Putamen (tissue), 1 donor: ENCODE data around the gene ABCC3.
"Not testable (repeated sequence)": the region's sequence is repeated elsewhere in the genome, so short reads cannot be mapped to it uniquely, and the experiment has no call there.

ENCODE experiments used
- DNase-seq: peaks from one replicate; pipeline ENCODE4 v3.0.0-alpha.2; 2016; ENCODE audit warnings: low spot score

The ABCC3 gene

GRCh38 chr17:50707289-50708049, 72.8 kb downstream of the ABCC3 start, which contains the start of gene ANKRD40:
ANKRD40 (minus strand) TSS chr17:50707914; CDS start chr17:50707654, 260 bp downstream.
- DNase-seq: peak; percentile 93

GRCh38 chr17:50708050-50709000, 73.6 kb downstream of the ABCC3 start:
- no peak for DNase-seq

- not testable (repeated sequence) for DNase-seq
Observed at GRCh38 chr17:50709053-50709452, 74.4 kb downstream of the ABCC3 start.

DNA sequence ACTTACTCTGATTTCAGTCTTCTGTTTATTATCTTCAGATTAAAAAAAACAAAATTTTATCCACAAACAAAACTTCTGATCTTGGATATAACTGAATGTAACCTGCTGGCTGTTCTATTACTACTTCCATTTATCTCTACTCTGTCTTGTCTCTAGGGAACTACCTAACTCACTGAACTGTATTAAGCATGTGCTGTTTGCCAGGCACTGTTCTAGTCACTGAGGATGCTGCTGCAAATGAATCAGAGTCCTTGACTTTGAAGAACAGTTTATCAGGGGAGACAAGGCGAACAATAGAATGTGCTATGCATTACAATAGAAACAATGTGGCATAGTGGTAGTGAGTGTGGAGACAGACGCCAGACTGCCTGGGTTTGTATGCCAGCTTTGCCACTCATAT, 75.3 kb downstream of the ABCC3 start:
- DNase-seq: no peak

- no peak for DNase-seq
Observed at GRCh38 chr17:50710650-50711049, 76.0 kb downstream of the ABCC3 start.

DNA sequence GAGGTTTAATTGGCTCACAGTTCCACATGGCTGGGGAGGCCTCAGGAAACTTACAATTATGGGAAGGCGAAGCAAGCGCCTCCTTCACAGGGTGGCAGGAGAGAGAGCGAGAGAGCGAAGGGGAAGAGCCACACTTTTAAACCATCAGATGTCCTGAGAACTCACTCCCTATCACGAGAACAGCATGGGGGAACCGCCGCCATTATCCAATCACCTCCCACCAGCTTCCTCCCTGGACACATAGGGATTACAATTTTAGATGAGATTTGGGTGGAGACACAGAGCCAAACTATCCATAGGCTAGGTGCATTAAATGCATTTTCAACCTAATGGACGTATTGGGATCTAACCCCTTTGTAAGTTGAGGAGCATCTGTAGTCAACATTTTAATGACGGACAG, 78.0 kb downstream of the ABCC3 start:
- no peak for DNase-seq

DNA sequence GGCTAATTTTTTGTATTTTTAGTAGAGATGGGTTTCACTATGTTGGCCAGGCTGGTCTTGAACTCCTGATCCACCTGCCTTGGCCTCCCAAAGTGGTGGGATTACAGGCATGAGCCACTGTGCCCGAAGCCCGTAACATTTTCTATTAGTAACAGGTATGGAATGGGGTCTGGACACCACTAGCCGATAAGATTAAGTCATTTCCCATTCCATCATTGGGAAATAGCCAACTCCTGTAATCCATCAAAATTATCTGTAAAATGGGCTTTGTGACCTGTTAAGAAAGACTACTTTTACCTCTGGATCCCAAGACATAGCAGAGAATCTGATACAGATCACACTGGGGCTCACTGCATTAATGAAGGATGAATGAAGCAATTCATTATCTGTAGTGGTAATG, 80.8 kb downstream of the ABCC3 start:
- DNase-seq: no peak

DNA sequence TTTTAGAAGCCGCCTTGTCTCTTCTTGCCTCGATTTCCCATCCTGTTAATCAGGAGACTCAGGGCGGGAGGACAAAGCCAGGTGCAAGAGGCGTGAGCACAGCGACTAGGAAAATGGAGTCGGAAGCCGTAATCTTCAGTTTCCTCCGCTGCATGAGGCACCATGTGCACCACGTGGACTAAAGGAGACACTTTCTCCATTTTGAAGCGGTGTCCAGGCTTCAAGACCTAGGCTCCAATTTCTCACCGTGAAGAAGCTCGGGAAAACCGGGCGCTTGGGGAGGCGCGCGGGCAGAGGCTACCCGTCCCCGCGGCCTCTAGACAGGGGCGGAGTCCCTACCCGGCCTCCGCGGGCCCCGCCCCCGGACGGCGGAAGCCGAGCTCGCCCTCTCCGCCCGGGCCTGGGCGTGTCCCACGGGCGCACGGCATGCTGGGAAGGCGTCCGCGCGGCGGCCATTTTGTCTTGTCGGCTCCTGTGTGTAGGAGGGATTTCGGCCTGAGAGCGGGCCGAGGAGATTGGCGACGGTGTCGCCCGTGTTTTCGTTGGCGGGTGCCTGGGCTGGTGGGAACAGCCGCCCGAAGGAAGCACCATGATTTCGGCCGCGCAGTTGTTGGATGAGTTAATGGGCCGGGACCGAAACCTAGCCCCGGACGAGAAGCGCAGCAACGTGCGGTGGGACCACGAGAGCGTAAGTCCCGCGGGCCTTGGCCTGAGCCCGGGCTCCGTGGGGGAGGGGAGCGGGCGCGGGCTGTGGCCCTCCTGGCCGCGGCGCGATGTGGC, 84.7 kb downstream of the ABCC3 start, which contains the start of gene LUC7L3:
TSS of gene LUC7L3 (plus strand) at position 460 of the 780 bp plus-strand sequence. CDS start at position 590, 130 bp downstream.
- DNase-seq: peak; percentile 94

DNA sequence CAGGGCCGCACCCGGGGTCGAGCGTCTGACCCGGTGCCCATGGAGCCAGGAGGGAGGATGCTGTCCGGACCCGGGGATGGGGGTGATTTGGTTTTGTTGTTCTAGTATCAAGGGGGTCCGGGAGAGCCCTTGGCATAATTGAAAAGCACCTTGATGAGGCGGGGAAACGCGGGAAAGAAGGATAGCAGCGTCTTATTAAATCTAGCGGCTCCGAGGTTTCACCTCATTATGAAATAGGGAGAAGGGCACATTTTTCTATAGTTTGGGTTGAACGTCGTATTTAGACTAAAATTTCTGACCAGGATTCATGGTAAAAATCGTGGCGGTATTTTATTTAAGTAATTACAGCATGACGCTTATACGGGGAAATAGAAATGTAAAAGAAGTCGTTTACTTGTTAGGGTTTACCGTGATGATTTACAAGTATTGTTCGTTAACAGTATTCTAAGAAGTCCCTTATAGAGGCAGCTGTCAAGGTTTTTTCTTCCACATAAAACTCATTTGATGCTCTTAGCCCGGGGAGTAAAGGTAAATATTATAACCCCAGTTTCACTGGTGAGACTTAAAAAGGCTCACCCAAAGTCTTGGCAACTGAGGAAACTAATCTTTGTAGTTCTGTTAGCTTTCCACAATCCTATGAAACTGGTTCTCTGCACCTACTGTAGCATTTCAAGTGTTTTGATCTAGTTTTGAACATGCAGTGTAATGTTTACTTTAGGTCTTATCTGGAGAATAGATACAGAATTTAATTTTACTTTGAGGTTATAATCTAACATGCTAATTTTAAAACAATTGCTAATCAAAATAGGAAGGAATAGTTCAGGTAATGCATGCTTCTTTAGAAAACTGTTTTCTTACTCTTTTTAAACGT, 85.5 kb downstream of the ABCC3 start:
- DNase-seq: no peak

- DNase-seq: no peak
Observed at GRCh38 chr17:50721194-50722010, 86.7 kb downstream of the ABCC3 start.

DNA sequence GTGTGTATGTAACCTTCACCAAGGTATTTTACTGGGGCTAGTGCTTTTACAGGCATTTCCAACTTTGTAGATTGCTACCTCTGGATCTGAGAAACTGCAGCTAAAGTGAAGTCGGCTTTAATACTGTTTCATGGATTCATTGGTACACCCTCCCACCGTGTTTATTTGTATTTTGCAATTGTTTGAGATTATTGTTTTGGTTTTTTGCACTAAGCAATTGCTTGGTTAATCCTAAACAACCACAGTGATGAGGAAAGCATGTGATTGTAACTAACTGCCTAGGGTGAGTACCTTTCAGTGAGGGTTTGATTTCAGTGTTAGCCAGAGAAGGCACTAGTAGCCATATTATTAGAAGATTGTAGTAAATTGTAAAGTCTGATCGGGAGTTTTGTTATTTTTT, 88.1 kb downstream of the ABCC3 start:
- DNase-seq: no peak

DNA sequence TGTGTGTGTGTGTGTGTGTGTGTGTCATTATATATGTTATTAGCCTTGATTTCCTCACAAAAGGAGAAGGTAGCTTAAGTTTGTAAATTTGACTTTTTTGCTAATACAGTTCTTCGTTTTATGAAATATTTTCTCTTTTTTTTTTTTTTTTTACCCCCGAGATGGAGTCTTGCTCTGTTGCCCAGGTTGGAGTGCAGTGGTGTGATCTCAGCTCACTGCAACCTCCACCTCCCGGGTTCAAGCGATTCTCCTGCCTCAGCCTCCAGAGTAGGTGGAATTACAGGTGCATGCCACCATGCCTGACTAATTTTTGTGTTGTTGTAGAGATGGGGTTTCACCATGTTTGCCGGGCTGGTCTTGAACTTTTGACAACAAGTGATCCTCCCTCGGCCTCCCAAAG, 89.9 kb downstream of the ABCC3 start:
- DNase-seq: not testable (repeated sequence)

- DNase-seq: no peak
Observed at GRCh38 chr17:50725769-50726655, 91.3 kb downstream of the ABCC3 start.

GRCh38 chr17:50728112-50728429, 93.4 kb downstream of the ABCC3 start:
- DNase-seq: no peak

GRCh38 chr17:50728881-50729765, 94.4 kb downstream of the ABCC3 start:
- no peak for DNase-seq

- no peak for DNase-seq
Observed at GRCh38 chr17:50731575-50732460, 97.1 kb downstream of the ABCC3 start.

- DNase-seq: no peak
Observed at GRCh38 chr17:50735287-50735686, 100.6 kb downstream of the ABCC3 start.
